Epithelial cell of prostate (primary cell): ENCODE results near the gene CBX5.
"Not testable (repeated sequence)": the region's sequence is repeated elsewhere in the genome, so short reads cannot be mapped to it uniquely, and the experiment has no call there.

Experiments
- DNase-seq: peaks from one replicate; pipeline ENCODE4 v3.0.0-alpha.2; 2011; ENCODE audit warnings: low read depth, low spot score
- H3K27ac ChIP-seq: fragments of 450-650 bp; 2 replicates; pipeline ENCODE4 v1.5.1; 2017; ENCODE audit warnings: mild to moderate bottlenecking

The CBX5 gene

DNA sequence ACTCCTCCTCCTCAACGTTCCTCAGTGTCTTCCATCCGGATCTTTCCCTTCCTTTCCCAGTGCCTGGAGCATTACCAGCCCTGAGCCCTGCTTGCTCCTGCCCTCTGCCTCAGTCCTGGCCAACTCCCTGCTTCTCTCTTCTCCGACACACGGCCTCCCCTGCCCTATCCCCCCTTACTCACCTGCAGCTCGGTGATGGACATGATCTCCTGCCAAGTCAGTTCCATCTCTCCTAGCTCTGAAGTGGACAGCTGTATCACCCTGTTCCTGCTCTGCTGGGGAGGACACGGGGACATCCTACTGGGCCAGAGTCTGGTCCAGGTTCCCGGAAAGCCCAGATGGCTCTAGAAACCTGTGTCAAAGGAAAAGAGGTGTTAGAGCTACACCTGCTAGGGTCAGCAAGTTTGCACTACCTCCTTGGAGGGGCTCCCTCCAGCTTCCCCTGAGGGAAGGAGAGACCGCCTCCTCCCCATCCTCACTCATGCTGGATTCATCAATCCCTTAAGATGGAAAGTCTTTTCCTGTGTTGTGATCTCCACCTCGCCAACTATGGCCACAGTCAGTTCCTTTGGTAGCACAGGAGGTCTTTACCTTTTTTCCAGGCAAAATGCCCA, 15.1 kb upstream of the CBX5 start:
- DNase-seq, result no peak
- no peak overlapping the region for H3K27ac ChIP-seq

- DNase-seq, result no peak
Observed at GRCh38 chr12:54294152-54294952, 14.4 kb upstream of the CBX5 start.

DNA sequence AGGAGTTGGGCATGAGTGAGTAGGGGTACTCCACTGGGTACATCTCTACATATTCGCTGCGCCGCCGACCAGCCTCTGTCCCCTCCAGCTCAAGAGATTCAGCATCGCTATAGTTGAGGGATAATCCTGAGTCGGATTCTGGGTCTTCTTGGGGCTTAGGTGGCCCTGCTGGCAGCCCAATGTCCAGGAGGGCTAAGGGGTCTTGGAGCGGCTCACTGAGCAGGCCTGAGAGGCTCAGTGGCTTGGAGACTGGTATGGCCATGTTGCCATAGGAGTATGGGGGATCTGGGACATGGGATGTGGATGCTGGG, 13.0 kb upstream of the CBX5 start:
- DNase-seq, result no peak
- H3K27ac ChIP-seq, result no peak overlapping the region

More at GRCh38 chr12:54294152-54294952, 14.4 kb upstream of the CBX5 start:
- H3K27ac ChIP-seq, result no peak overlapping the region

GRCh38 chr12:54292083-54292930, 12.4 kb upstream of the CBX5 start:
- no peak overlapping the region for H3K27ac ChIP-seq
- DNase-seq, result no peak

DNA sequence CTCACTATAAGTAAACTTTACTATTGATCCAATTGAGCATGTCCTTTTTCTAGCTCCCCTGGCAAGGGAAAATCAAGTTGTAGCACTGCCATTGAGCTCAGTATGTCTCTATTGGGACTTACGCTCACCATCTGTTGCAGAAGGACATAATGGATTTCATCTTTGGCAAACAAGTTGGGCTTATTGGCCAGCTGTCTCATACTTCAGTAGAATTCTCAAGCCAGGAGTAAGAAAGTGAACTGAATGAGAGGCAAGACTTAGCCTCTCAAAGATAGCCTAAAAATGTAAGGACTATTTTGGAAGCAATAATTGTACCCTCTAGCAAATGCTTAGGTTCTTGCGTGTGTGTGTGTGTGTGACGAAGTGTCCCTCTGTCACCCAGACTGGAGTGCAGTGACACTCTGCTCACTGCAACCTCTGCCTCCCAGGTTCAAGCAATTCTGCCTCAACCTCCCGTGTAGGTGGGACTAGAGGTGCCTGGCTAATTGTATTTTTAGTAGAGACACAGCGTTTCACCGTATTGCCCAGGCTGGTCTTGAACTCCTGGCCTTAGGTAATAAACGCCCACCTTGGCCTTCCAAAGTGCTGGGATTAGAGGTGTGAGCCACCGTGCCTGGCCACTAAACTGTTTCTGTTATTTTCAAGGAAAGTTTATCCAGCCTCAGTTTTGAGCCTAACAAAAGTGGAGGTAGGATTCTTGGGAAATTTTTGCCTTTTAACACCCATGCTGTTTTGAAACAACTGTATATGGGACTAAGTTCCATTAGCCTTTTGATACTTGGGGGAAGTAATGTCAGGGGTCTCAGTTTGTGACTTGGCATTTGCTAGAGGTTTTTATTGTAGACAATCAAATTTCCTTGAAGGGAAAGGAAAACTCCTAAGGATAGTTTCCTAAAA, 7.6 kb upstream of the CBX5 start:
- DNase-seq, result no peak
- peak overlapping the region; percentile 16 for H3K27ac ChIP-seq

GRCh38 chr12:54286042-54287030, 6.4 kb upstream of the CBX5 start:
- H3K27ac ChIP-seq, result peak overlapping the region; percentile 87
- DNase-seq, result peak; percentile 26

GRCh38 chr12:54285150-54286041, 5.5 kb upstream of the CBX5 start:
- DNase-seq, result no peak
- H3K27ac ChIP-seq, result peak overlapping the region; percentile 87

DNA sequence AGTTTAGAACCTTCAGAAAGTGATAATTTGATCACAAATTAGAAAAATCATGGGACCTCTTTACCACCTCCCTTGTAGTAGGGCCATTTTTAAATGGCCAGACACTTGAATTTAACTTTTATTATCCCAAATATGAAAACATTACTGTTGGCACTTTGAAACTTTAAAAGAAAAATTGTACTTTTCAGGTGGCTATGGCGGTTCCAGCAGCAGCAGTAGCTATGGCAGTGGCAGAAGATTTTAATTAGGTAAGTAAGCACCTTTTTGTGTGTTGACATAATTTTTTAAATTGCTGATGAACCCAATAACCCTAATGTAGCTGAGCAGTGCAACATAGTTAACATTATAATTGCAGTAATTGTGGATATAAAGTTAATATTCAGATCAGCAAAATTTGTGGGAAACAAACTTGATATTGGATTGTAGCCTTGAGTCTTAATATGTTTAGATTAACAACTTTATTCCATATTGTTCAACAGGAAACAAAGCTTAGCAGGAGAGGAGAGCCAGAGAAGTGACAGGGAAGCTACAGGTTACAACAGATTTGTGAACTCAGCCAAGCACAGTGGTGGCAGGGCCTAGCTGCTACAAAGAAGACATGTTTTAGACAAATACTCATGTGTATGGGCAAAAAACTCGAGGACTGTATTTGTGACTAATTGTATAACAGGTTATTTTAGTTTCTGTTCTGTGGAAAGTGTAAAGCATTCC, 4.3 kb upstream of the CBX5 start:
- DNase-seq, result not testable (repeated sequence)
- H3K27ac ChIP-seq, result peak overlapping the region; percentile 87

- no peak for DNase-seq
Observed at GRCh38 chr12:54282949-54283593, 3.1 kb upstream of the CBX5 start.

GRCh38 chr12:54281694-54282093, 1.8 kb upstream of the CBX5 start:
- peak overlapping the region; percentile 87 for H3K27ac ChIP-seq
- DNase-seq, result not testable (repeated sequence)

More at GRCh38 chr12:54282949-54283593, 3.1 kb upstream of the CBX5 start:
- H3K27ac ChIP-seq, result peak overlapping the region; percentile 87

DNA sequence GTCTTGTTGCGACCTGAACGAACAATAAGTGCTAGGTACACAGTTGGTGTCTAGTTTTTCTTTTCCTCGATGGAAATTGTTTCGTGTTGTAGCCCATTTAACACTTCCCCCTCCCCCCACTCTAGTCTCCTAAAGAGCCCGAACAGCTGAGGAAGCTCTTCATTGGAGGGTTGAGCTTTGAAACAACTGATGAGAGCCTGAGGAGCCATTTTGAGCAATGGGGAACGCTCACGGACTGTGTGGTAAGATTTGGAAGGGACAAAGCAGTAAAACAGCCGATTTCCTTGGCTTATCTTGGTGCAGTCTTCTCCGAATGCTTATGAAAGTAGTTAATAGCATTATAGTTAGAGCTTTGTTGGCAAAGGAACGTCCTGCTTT, 1.3 kb upstream of the CBX5 start:
- peak overlapping the region; percentile 87 for H3K27ac ChIP-seq
- not testable (repeated sequence) for DNase-seq

GRCh38 chr12:54280468-54281260, 742 bp upstream of the CBX5 start, which contains the start of gene HNRNPA1:
Gene HNRNPA1 (plus strand): TSS chr12:54280726. CDS start chr12:54280808, 82 bp downstream.
- peak within 1 kb of the TSS; percentile 87 for H3K27ac ChIP-seq
- DNase-seq, result peak; percentile 99

- no peak for DNase-seq
- peak overlapping the region; percentile 87 for H3K27ac ChIP-seq
Observed at GRCh38 chr12:54279227-54279631, 693 bp downstream of the CBX5 start.

DNA sequence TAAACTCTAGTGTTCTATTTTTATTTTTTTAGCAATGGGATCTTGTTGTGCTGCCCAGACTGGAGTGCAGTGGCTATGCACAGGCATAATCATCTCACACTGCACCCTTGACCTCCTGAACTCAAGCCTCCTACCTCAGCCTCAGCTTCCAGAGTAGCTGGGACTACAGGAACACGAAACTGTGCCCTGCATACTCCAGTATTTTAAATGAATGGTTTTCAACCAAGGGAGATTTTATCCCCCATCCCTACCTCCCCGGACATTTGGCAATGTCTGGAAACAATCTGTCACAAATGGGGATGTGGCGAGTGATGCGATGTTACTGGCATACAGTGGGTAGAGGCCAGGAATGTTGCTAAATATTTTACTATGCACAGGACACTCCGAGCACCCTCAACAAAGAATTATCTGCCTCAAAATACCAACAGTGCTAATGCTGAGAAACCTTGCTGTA, 2.1 kb downstream of the CBX5 start:
- no peak for DNase-seq
- H3K27ac ChIP-seq, result peak overlapping the region; percentile 87

- no peak overlapping the region for H3K27ac ChIP-seq
- DNase-seq, result no peak
Observed at GRCh38 chr12:54276368-54276767, 3.6 kb downstream of the CBX5 start.

GRCh38 chr12:54273981-54274380, 5.9 kb downstream of the CBX5 start:
- DNase-seq, result no peak
- no peak overlapping the region for H3K27ac ChIP-seq
